ENCODE results near the gene SRM.
A peak's percentile ranks its signal among the peaks of the same experiment; 100 is the strongest.
"Not testable (repeated sequence)": the region's sequence is repeated elsewhere in the genome, so short reads cannot be mapped to it uniquely, and the experiment has no call there.

Gene SRM

GRCh38 chr1:11026903-11027302 is 32.9 kb downstream of the SRM start:
- Mint-ChIP-seq H3K27me3 (no peaks in the 10 kb centered on the region), H3K36me3 (peaks cover 48% of the 10 kb centered on the region), H3K4me3 (no peak overlapping the region), H3K9me3 (no peaks in the 10 kb centered on the region), H3K4me1 (peaks cover 4% of the 10 kb centered on the region), H3K27ac (peak overlapping the region; percentile 2)
- DNase-seq = no peak
- CTCF ChIA-PET = no interaction called here

- Mint-ChIP-seq H3K4me3 (no peak overlapping the region), H3K9me3 (no peaks in the 10 kb centered on the region), H3K36me3 (peaks cover 57% of the 10 kb centered on the region), H3K27ac (no peak overlapping the region), H3K27me3 (no peaks in the 10 kb centered on the region), H3K4me1 (peaks cover 4% of the 10 kb centered on the region)
- no peak for DNase-seq
- CTCF ChIA-PET = no interaction called here
Measured at GRCh38 chr1:11026052-11026451, 33.8 kb downstream of the SRM start.

- peaks cover 4% of the 10 kb centered on the region for H3K4me1 Mint-ChIP-seq
- CTCF ChIA-PET = interaction anchor here (1.6 kb wide), 1 partner anchor 12 kb away, joined by 10 read pairs; no protein-coding TSS in a partner anchor
- H3K27ac Mint-ChIP-seq = no peak overlapping the region
- H3K36me3 Mint-ChIP-seq = peaks cover 57% of the 10 kb centered on the region
- H3K27me3 Mint-ChIP-seq = no peaks in the 10 kb centered on the region
- no peak overlapping the region for H3K4me3 Mint-ChIP-seq
- DNase-seq = no peak
- H3K9me3 Mint-ChIP-seq = no peaks in the 10 kb centered on the region
Measured at GRCh38 chr1:11025618-11026017, 34.2 kb downstream of the SRM start.

- Mint-ChIP-seq H3K9me3 (no peaks in the 10 kb centered on the region), H3K36me3 (peaks cover 58% of the 10 kb centered on the region), H3K27me3 (no peaks in the 10 kb centered on the region), H3K4me3 (no peak overlapping the region), H3K4me1 (peaks cover 4% of the 10 kb centered on the region), H3K27ac (no peak overlapping the region)
- DNase-seq = no peak
- CTCF ChIA-PET = interaction anchor here (1.6 kb wide), 1 partner anchor 13 kb away, joined by 10 read pairs; no protein-coding TSS in a partner anchor
Measured at GRCh38 chr1:11024874-11025203, 35.0 kb downstream of the SRM start.

- Mint-ChIP-seq H3K27me3 (no peaks in the 10 kb centered on the region), H3K27ac (no peak overlapping the region), H3K4me1 (peaks cover 4% of the 10 kb centered on the region), H3K36me3 (peaks cover 61% of the 10 kb centered on the region), H3K4me3 (no peak overlapping the region), H3K9me3 (no peaks in the 10 kb centered on the region)
- CTCF ChIA-PET = interaction anchor here (1.6 kb wide), 1 partner anchor 13 kb away, joined by 10 read pairs; no protein-coding TSS in a partner anchor
- no peak for DNase-seq
Measured at GRCh38 chr1:11024154-11024873, 35.5 kb downstream of the SRM start.

GRCh38 chr1:11023201-11023600 is 36.6 kb downstream of the SRM start:
- H3K4me3 Mint-ChIP-seq = no peak overlapping the region

GRCh38 chr1:11019971-11020370 is 39.8 kb downstream of the SRM start:
- no peak overlapping the region for H3K27ac Mint-ChIP-seq
- no peaks in the 10 kb centered on the region for H3K27me3 Mint-ChIP-seq
- H3K9me3 Mint-ChIP-seq = no peaks in the 10 kb centered on the region
- H3K4me3 Mint-ChIP-seq = no peak overlapping the region
- no peak for DNase-seq
- CTCF ChIA-PET = no interaction called here
- peaks cover 71% of the 10 kb centered on the region for H3K36me3 Mint-ChIP-seq
- peaks cover 23% of the 10 kb centered on the region for H3K4me1 Mint-ChIP-seq

More at GRCh38 chr1:11023201-11023600, 36.6 kb downstream of the SRM start:
- CTCF ChIA-PET = no interaction called here
- no peak for DNase-seq
- Mint-ChIP-seq H3K36me3 (peaks cover 72% of the 10 kb centered on the region), H3K4me1 (peaks cover 9% of the 10 kb centered on the region), H3K9me3 (no peaks in the 10 kb centered on the region), H3K27ac (peak overlapping the region; percentile 55), H3K27me3 (no peaks in the 10 kb centered on the region)

GRCh38 chr1:11019358-11019757 is 40.5 kb downstream of the SRM start:
- Mint-ChIP-seq H3K36me3 (peaks cover 70% of the 10 kb centered on the region), H3K4me1 (peaks cover 29% of the 10 kb centered on the region)
- CTCF ChIA-PET, H3K27me3 Mint-ChIP-seq, H3K4me3 Mint-ChIP-seq, H3K9me3 Mint-ChIP-seq, DNase-seq, H3K27ac Mint-ChIP-seq: not testable (repeated sequence)

GRCh38 chr1:11013160-11013531 is 46.7 kb downstream of the SRM start:
- Mint-ChIP-seq H3K27ac (peak overlapping the region; percentile 96), H3K27me3 (no peaks in the 10 kb centered on the region), H3K9me3 (no peaks in the 10 kb centered on the region), H3K36me3 (peaks cover 27% of the 10 kb centered on the region), H3K4me1 (peaks cover 41% of the 10 kb centered on the region), H3K4me3 (peak overlapping the region; percentile 81)
- no peak for DNase-seq
- CTCF ChIA-PET = no interaction called here

- H3K9me3 Mint-ChIP-seq = no peaks in the 10 kb centered on the region
- H3K27me3 Mint-ChIP-seq = no peaks in the 10 kb centered on the region
- H3K4me3 Mint-ChIP-seq = peak within 1 kb of the TSS; percentile 81
- peak within 1 kb of the TSS; percentile 96 for H3K27ac Mint-ChIP-seq
- H3K4me1 Mint-ChIP-seq = peaks cover 41% of the 10 kb centered on the region
- H3K36me3 Mint-ChIP-seq = peaks cover 25% of the 10 kb centered on the region
- CTCF ChIA-PET = no interaction called here
- peak; percentile 93 for DNase-seq
Measured at GRCh38 chr1:11012260-11013159, 47.3 kb downstream of the SRM start, which contains the start of gene TARDBP. TSS of gene TARDBP (plus strand) at chr1:11012654. CDS start at chr1:11013728, 1,074 bp downstream.

All from activated naive CD4-positive, alpha-beta T cell treated with anti-CD3 and anti-CD28 coated beads, Interleukin-2, amount 10 ng/mL, durations not matched to agents 7 days and 5 days (primary cell).